GM18526 (cell line): ENCODE data around the gene IL34.

Experiments used
- POLR2A ChIP-seq: IDR thresholded peaks from 3 replicates; pipeline ENCODE4 v1.6.1; 2011; ENCODE audit not compliant: insufficient read length; ENCODE audit errors: extremely low read depth

The IL34 gene

GRCh38 chr16:70650216-70650615, 3.9 kb downstream of the IL34 start:
- no peak for TF ChIP-seq POLR2A

GRCh38 chr16:70651524-70651923, 5.2 kb downstream of the IL34 start:
- no peak for TF ChIP-seq POLR2A

DNA sequence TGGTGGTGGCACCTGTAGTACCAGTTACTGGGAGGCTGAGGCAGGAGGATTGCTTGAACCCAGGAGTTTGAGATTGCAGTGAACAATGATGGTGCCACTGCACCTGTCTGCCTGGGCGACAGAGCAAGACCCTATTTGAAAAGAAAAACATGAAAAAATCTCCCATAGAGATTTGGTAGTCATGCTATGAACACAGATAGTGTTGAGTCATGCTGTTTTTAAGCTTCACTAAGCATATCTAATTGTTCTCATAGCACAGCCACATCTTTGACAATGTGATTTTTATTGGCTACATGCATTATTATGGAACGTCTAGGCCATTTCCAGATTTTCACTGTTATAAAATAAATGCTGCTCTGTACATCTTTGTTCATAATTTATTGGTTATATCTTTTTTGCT, 6.0 kb downstream of the IL34 start:
- TF ChIP-seq POLR2A, result no peak

DNA sequence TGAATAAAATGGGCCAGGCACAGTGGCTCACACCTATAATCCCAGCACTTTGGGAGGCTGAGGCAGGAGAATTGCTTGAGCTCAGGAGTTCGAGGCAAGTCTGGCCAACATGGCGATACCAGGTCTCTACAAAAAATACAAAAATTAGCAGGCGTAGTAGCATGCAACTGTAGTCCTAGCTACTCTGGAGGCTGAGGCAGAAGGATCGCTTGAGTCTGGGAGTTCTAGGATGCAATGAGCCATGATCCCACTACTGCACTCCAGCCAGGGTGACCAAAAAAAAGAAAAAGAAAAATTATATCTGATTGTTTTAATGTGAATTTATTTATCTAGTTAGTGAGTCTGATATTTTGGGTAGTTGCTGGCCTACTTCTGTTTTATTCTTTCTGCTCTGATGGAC, 7.0 kb downstream of the IL34 start:
- TF ChIP-seq POLR2A, result no peak

GRCh38 chr16:70653809-70654771, 7.7 kb downstream of the IL34 start:
- no peak for TF ChIP-seq POLR2A

DNA sequence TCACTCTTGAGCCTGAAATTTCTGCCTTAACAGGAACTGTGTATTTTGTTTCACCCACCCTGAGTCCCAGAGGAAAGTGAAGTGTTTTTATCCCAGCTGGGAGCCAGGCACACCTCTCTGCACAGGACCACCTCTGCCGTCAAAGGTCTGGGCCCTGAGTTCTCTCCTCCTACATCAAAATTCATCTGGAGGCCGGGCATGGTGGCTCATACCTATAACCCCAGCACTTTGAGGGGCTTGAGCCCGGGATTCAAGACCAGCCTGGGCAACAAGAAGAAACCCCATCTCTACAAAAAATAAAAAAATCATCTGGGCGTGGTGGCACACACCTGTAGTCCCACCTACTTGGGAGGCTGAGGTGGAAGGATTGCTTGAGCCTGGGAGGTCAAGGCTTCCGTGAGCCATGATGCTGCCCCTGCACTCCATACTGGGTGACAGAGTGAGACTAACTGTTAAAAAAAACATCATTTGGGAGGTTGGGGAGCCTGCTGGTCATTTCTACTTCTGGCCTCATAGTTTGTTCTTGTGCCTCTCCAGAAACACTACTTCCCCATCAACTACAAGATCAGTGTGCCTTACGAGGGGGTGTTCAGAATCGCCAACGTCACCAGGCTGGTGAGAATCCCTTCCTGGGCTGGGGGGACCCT, 9.8 kb downstream of the IL34 start:
- TF ChIP-seq POLR2A, result no peak

GRCh38 chr16:70656712-70657263, 10.4 kb downstream of the IL34 start:
- TF ChIP-seq POLR2A, result no peak

GRCh38 chr16:70657956-70658355, 11.6 kb downstream of the IL34 start:
- no peak for TF ChIP-seq POLR2A

GRCh38 chr16:70658921-70659320, 12.6 kb downstream of the IL34 start:
- TF ChIP-seq POLR2A, result no peak

DNA sequence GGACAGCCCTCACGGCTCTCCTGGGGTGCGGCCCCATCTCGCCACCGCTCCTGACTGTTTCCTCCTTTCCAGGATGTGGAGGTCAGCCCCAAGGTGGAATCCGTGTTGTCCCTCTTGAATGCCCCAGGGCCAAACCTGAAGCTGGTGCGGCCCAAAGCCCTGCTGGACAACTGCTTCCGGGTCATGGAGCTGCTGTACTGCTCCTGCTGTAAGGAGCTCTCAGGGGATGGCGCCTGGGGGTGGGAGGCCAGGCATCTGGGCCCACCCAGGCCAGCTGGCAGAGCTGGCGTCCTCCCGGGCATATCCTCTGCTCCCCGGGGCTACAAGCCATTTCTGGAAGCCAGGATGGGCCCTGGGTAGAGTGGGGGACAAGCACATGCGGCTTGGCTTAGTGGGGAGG, 13.2 kb downstream of the IL34 start:
- no peak for TF ChIP-seq POLR2A

GRCh38 chr16:70659953-70660671, 13.8 kb downstream of the IL34 start:
- no peak for TF ChIP-seq POLR2A

- TF ChIP-seq POLR2A, result no peak
Observed at GRCh38 chr16:70660672-70661350, 14.5 kb downstream of the IL34 start.

DNA sequence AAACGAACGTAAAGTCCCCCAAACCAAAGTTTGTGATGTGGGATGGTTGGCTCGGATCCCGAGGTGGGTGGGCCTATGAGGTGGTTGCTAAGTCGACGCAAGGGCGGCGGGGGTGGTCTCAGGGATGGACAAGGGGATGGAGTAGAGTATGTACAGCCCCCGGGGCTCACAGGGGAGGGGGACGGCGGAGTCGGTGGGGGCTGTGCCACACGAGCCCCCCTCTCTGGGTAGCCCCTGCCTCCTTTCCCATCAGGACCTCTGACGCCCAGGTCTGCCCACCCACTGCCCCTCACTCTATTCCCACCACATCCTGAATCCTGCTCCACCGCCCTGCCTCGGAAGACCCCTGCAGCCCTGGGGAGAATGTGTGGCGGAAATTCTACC, 15.2 kb downstream of the IL34 start:
- TF ChIP-seq POLR2A, result no peak

GRCh38 chr16:70661918-70662641, 15.7 kb downstream of the IL34 start:
- TF ChIP-seq POLR2A, result no peak
